ENCODE results near the gene FBXO31.

FBXO31 gene

GRCh38 chr16:87367529-87367928 is 16.0 kb downstream of the FBXO31 start:
- Histone ChIP-seq H3K27ac (ENCODE audit: low read length) (no peak overlapping the region), H2AFZ (ENCODE audit: low read depth, low read length) (no peak overlapping the region), H3K9ac (ENCODE audit: low read length) (no peak overlapping the region), H3K4me2 (ENCODE audit: low read length) (no peak overlapping the region), H4K20me1 (ENCODE audit: insufficient read depth, low read length) (peaks cover 77% of the 10 kb centered on the region), H3K27me3 (ENCODE audit: low read depth, low read length) (no peaks in the 10 kb centered on the region), H3K4me3 (ENCODE audit: low read length) (no peak overlapping the region), H3K9me3 (ENCODE audit: insufficient read depth, low read length) (no peaks in the 10 kb centered on the region), H3K4me1 (ENCODE audit: low read length) (peaks cover 16% of the 10 kb centered on the region), H3K36me3 (replicated peaks; ENCODE audit: low read depth, low read length) (peaks cover 7% of the 10 kb centered on the region), H3K79me2 (ENCODE audit: low read length) (peaks cover 56% of the 10 kb centered on the region)
- TF ChIP-seq EZH2phosphoT487 (IDR thresholded peaks at IDR 0.05; ENCODE audit: low read depth): no peak
- TF ChIP-seq CTCF (IDR thresholded peaks at IDR 0.05; ENCODE audit: low read depth, low read length): no peak

- Histone ChIP-seq H3K27ac (ENCODE audit: low read length) (no peak overlapping the region), H3K27me3 (ENCODE audit: low read depth, low read length) (no peaks in the 10 kb centered on the region), H2AFZ (ENCODE audit: low read depth, low read length) (no peak overlapping the region), H3K4me1 (ENCODE audit: low read length) (peaks cover 16% of the 10 kb centered on the region), H3K4me3 (ENCODE audit: low read length) (no peak overlapping the region), H3K79me2 (ENCODE audit: low read length) (peaks cover 50% of the 10 kb centered on the region), H3K9me3 (ENCODE audit: insufficient read depth, low read length) (no peaks in the 10 kb centered on the region), H3K9ac (ENCODE audit: low read length) (no peak overlapping the region), H4K20me1 (ENCODE audit: insufficient read depth, low read length) (peaks cover 71% of the 10 kb centered on the region), H3K4me2 (ENCODE audit: low read length) (no peak overlapping the region), H3K36me3 (replicated peaks; ENCODE audit: low read depth, low read length) (peaks cover 7% of the 10 kb centered on the region)
- TF ChIP-seq EZH2phosphoT487 (IDR thresholded peaks at IDR 0.05; ENCODE audit: low read depth) (no peak), CTCF (IDR thresholded peaks at IDR 0.05; ENCODE audit: low read depth, low read length) (no peak)
Observed at GRCh38 chr16:87366930-87367329, 16.6 kb downstream of the FBXO31 start.

GRCh38 chr16:87366288-87366687 is 17.3 kb downstream of the FBXO31 start:
- H3K4me3 ChIP-seq (ENCODE audit: low read length): no peak overlapping the region
- H3K4me1 ChIP-seq (ENCODE audit: low read length): peaks cover 16% of the 10 kb centered on the region
- no peak overlapping the region for H3K27ac ChIP-seq (ENCODE audit: low read length)
- no peak overlapping the region for H2AFZ ChIP-seq (ENCODE audit: low read depth, low read length)
- H3K36me3 ChIP-seq (replicated peaks; ENCODE audit: low read depth, low read length): peaks cover 7% of the 10 kb centered on the region
- TF ChIP-seq EZH2phosphoT487 (IDR thresholded peaks at IDR 0.05; ENCODE audit: low read depth): no peak
- TF ChIP-seq CTCF (IDR thresholded peaks at IDR 0.05; ENCODE audit: low read depth, low read length): no peak
- no peak overlapping the region for H3K9ac ChIP-seq (ENCODE audit: low read length)
- peaks cover 67% of the 10 kb centered on the region for H4K20me1 ChIP-seq (ENCODE audit: insufficient read depth, low read length)
- no peaks in the 10 kb centered on the region for H3K27me3 ChIP-seq (ENCODE audit: low read depth, low read length)
- no peaks in the 10 kb centered on the region for H3K9me3 ChIP-seq (ENCODE audit: insufficient read depth, low read length)
- H3K4me2 ChIP-seq (ENCODE audit: low read length): no peak overlapping the region
- H3K79me2 ChIP-seq (ENCODE audit: low read length): peaks cover 46% of the 10 kb centered on the region

- no peak overlapping the region for H3K9ac ChIP-seq (ENCODE audit: low read length)
- peaks cover 7% of the 10 kb centered on the region for H3K36me3 ChIP-seq (replicated peaks; ENCODE audit: low read depth, low read length)
- H4K20me1 ChIP-seq (ENCODE audit: insufficient read depth, low read length): peaks cover 56% of the 10 kb centered on the region
- no peak overlapping the region for H3K27ac ChIP-seq (ENCODE audit: low read length)
- TF ChIP-seq CTCF (IDR thresholded peaks at IDR 0.05; ENCODE audit: low read depth, low read length) (no peak), EZH2phosphoT487 (IDR thresholded peaks at IDR 0.05; ENCODE audit: low read depth) (no peak)
- H3K4me3 ChIP-seq (ENCODE audit: low read length): no peak overlapping the region
- H2AFZ ChIP-seq (ENCODE audit: low read depth, low read length): no peak overlapping the region
- H3K27me3 ChIP-seq (ENCODE audit: low read depth, low read length): no peaks in the 10 kb centered on the region
- H3K79me2 ChIP-seq (ENCODE audit: low read length): peaks cover 34% of the 10 kb centered on the region
- no peak overlapping the region for H3K4me2 ChIP-seq (ENCODE audit: low read length)
- H3K4me1 ChIP-seq (ENCODE audit: low read length): peaks cover 16% of the 10 kb centered on the region
- no peaks in the 10 kb centered on the region for H3K9me3 ChIP-seq (ENCODE audit: insufficient read depth, low read length)
Observed at GRCh38 chr16:87365021-87365713, 18.4 kb downstream of the FBXO31 start.
